ENCODE results near the gene CEP128. TPM values are rescaled to one million over a fixed set of nuclear protein-coding genes. Genes with fewer than 3 reads are reported as not detected.

The CEP128 gene
- total and polyA plus RNA-seq, 2 experiments from 2014 or later = 7.6 to 17.6 TPM

GRCh38 chr14:80987235-80988032 is 45.9 kb upstream of the CEP128 start:
- no peaks in the 10 kb centered on the region for H3K4me1 Mint-ChIP-seq
- peaks cover 2% of the 10 kb centered on the region for H3K27me3 Mint-ChIP-seq (ENCODE audit: insufficient read depth, low read depth, poor library complexity)
- Histone ChIP-seq H3K79me2 (replicated peaks; ENCODE audit: insufficient read depth) (no peaks in the 10 kb centered on the region), H3F3A (replicated peaks; ENCODE audit: low read depth) (no peaks in the 10 kb centered on the region), H2AFZ (no peak overlapping the region), H3K4me3 (no peak overlapping the region), H3K36me3 (ENCODE audit: insufficient read depth) (no peaks in the 10 kb centered on the region), H3K4me2 (no peak overlapping the region), H3K4me1 (ENCODE audit: insufficient read depth) (no peaks in the 10 kb centered on the region), H3K27ac (ENCODE audit: low read depth) (no peak overlapping the region), H4K20me1 (replicated peaks; ENCODE audit: insufficient read depth) (no peaks in the 10 kb centered on the region), H3K9me2 (ENCODE audit: insufficient read depth) (no peaks in the 10 kb centered on the region; the same call in 1 of the 2 replicates), H3K27me3 (ENCODE audit: insufficient read depth) (no peaks in the 10 kb centered on the region)
- no peak overlapping the region for H3K4me3 Mint-ChIP-seq
- no peaks in the 10 kb centered on the region for H3K9me3 Mint-ChIP-seq
- ATAC-seq = peak; percentile 86
- peak; percentile 83 for DNase-seq (ENCODE audit: low spot score)
- TF ChIP-seq CTCF (conservative IDR thresholded peaks at IDR 0.05; ENCODE audit: low read depth in 2 of 2) (peak; percentile 93 to 95), CREB1 (CRISPR knock-in tag; IDR thresholded peaks at IDR 0.05; ENCODE audit: low read depth) (0 out of 2 replicates have a peak, but pooled peaks have one; percentile 13), ZNF462 (CRISPR knock-in tag; IDR thresholded peaks at IDR 0.05) (no peak)
- no peaks in the 10 kb centered on the region for H3K36me3 Mint-ChIP-seq (ENCODE audit: low read depth)
- H3K27ac Mint-ChIP-seq = no peak overlapping the region
